ENCODE measurements around the gene AGTPBP1. TPM values are rescaled to one million over a fixed set of nuclear protein-coding genes. Genes with fewer than 3 reads are reported as not detected.
"Not testable (repeated sequence)": the region's sequence is repeated elsewhere in the genome, so short reads cannot be mapped to it uniquely, and the experiment has no call there.

The AGTPBP1 gene
- 68.0 TPM for total RNA-seq
- long read RNA-seq, full-length matches to known transcripts: 37 of 53 reads
- long read RNA-seq, partial matches to known transcripts: 7 of 53 reads
- long read RNA-seq, other reads (novel, unspliced or antisense): 9 of 53 reads

GRCh38 chr9:85741875-85742596, at the start of gene AGTPBP1:
TSS of gene AGTPBP1 (minus strand) at chr9:85741954. CDS start at chr9:85712533, 29,421 bp downstream.
- ATAC-seq (peak; percentile 98), DNase-seq (ENCODE audit: missing footprints) (peak; percentile 99)
- intact Hi-C loops (cut with DNase I): loop anchor here (10.0 kb wide), 1 partner anchor 203 kb away; the partner anchor contains the start of gene NAA35

- DNase-seq (ENCODE audit: missing footprints): not testable (repeated sequence)
- intact Hi-C loops (cut with DNase I): loop anchor here (10.0 kb wide), 1 partner anchor 91 kb away; no protein-coding TSS in a partner anchor
- ATAC-seq: peak; percentile 64
Observed at GRCh38 chr9:85786116-85786515, 44.4 kb upstream of the AGTPBP1 start.

- ATAC-seq; DNase-seq (ENCODE audit: missing footprints); intact Hi-C loops (cut with DNase I): not testable (repeated sequence)
Observed at GRCh38 chr9:85773844-85774243, 32.1 kb upstream of the AGTPBP1 start.

- DNase-seq (ENCODE audit: missing footprints); intact Hi-C loops (cut with DNase I); ATAC-seq: not testable (repeated sequence)
Observed at GRCh38 chr9:85761802-85762201, 20.0 kb upstream of the AGTPBP1 start.

GRCh38 chr9:85757716-85758115, 16.0 kb upstream of the AGTPBP1 start:
- intact Hi-C loops (cut with DNase I); ATAC-seq; DNase-seq (ENCODE audit: missing footprints): not testable (repeated sequence)

GRCh38 chr9:85756216-85756615, 14.5 kb upstream of the AGTPBP1 start:
- ATAC-seq; DNase-seq (ENCODE audit: missing footprints); intact Hi-C loops (cut with DNase I): not testable (repeated sequence)

- DNase-seq (ENCODE audit: missing footprints) (no peak), ATAC-seq (no peak)
- intact Hi-C loops (cut with DNase I): loop anchor here (10.0 kb wide), 1 partner anchor 198 kb away; the partner anchor contains the start of gene NAA35
Observed at GRCh38 chr9:85746309-85746708, 4.6 kb upstream of the AGTPBP1 start.

- DNase-seq (ENCODE audit: missing footprints) (no peak), ATAC-seq (no peak)
- intact Hi-C loops (cut with DNase I): loop anchor here (10.0 kb wide), 1 partner anchor 200 kb away; the partner anchor contains the start of gene NAA35
Observed at GRCh38 chr9:85745203-85745602, 3.4 kb upstream of the AGTPBP1 start.

- no peak for DNase-seq (ENCODE audit: missing footprints)
- intact Hi-C loops (cut with DNase I): loop anchor here (10.0 kb wide), 1 partner anchor 200 kb away; the partner anchor contains the start of gene NAA35
- no peak for ATAC-seq
Observed at GRCh38 chr9:85744480-85744879, 2.7 kb upstream of the AGTPBP1 start.

GRCh38 chr9:85743275-85744128, 1.7 kb upstream of the AGTPBP1 start:
- intact Hi-C loops (cut with DNase I): loop anchor here (10.0 kb wide), 1 partner anchor 201 kb away; the partner anchor contains the start of gene NAA35
- ATAC-seq (no peak), DNase-seq (ENCODE audit: missing footprints) (peak; percentile 66)

GRCh38 chr9:85742597-85742936, 813 bp upstream of the AGTPBP1 start:
- no peak for ATAC-seq
- no peak for DNase-seq (ENCODE audit: missing footprints)
- intact Hi-C loops (cut with DNase I): loop anchor here (10.0 kb wide), 1 partner anchor 202 kb away; the partner anchor contains the start of gene NAA35

- ATAC-seq (peak; percentile 34), DNase-seq (ENCODE audit: missing footprints) (peak; percentile 72)
- intact Hi-C loops (cut with DNase I): loop anchor here (10.0 kb wide), 1 partner anchor 204 kb away; the partner anchor contains the start of gene NAA35
Observed at GRCh38 chr9:85741095-85741874, 469 bp downstream of the AGTPBP1 start.

- no peak for ATAC-seq
- intact Hi-C loops (cut with DNase I): loop anchor here (10.0 kb wide), 1 partner anchor 204 kb away; the partner anchor contains the start of gene NAA35
- DNase-seq (ENCODE audit: missing footprints): no peak
Observed at GRCh38 chr9:85740787-85741094, 1.0 kb downstream of the AGTPBP1 start.

- ATAC-seq (peak; percentile 29), DNase-seq (ENCODE audit: missing footprints) (no peak)
- intact Hi-C loops (cut with DNase I): no loop called here
Observed at GRCh38 chr9:85738509-85738908, 3.2 kb downstream of the AGTPBP1 start.

- DNase-seq (ENCODE audit: missing footprints) (no peak), ATAC-seq (no peak)
- intact Hi-C loops (cut with DNase I): no loop called here
Observed at GRCh38 chr9:85737671-85738070, 4.1 kb downstream of the AGTPBP1 start.

GRCh38 chr9:85730916-85731630, 10.7 kb downstream of the AGTPBP1 start:
- DNase-seq (ENCODE audit: missing footprints) (no peak), ATAC-seq (peak; percentile 72)
- intact Hi-C loops (cut with DNase I): no loop called here

GRCh38 chr9:85729882-85730281, 11.9 kb downstream of the AGTPBP1 start:
- intact Hi-C loops (cut with DNase I): no loop called here
- ATAC-seq (peak; percentile 40), DNase-seq (ENCODE audit: missing footprints) (no peak)

- ATAC-seq: no peak
- intact Hi-C loops (cut with DNase I): no loop called here
- no peak for DNase-seq (ENCODE audit: missing footprints)
Observed at GRCh38 chr9:85727500-85727899, 14.3 kb downstream of the AGTPBP1 start.

Measured in Right ventricle myocardium inferior (tissue), 1 donor.